Endothelial cell of umbilical vein (primary cell): ENCODE results near the gene ASIC4. TPM values are rescaled to one million over a fixed set of nuclear protein-coding genes. Genes with fewer than 3 reads are reported as not detected.
A peak's percentile ranks its signal among the peaks of the same experiment; 100 is the strongest.

Source experiments
- BruUV-seq: library from RNA; stranded (reverse); fragments of 400-500 nt; replicated peaks from 2 replicates; lab custom pipeline; 2021; lab: Mats Ljungman, UMichigan
- CTCF ChIA-PET: fragments of 300-600, 350-600 bp; sonication (Branson Sonifier 250); formaldehyde crosslinking; loops from one replicate; lab custom pipeline; 2021; ENCODE audit warnings: antibody characterized with exemption, inconsistent platforms; lab: Charles Lee
- POLR2A ChIA-PET: fragments of 300-600, 350-600 bp; sonication (Branson Sonifier 250); formaldehyde crosslinking; loops from one replicate; lab custom pipeline; 2021; ENCODE audit warnings: antibody characterized with exemption, inconsistent platforms; lab: Charles Lee
- DNase-seq: peaks from one replicate; pipeline ENCODE4 v3.0.0-alpha.2; 2011; ENCODE audit warnings: low read depth, low spot score
- FAIRE-seq: peaks from 2 replicates; lab custom pipeline; 2011; peaks lifted over from hg19 to GRCh38; lab: Jason Lieb, UNC
- H2AFZ ChIP-seq: 2 replicates; pipeline ENCODE4 v1.6.0; 2012; ENCODE audit warnings: low read depth, low read length, control low read depth, inconsistent platforms
- H3K27ac ChIP-seq: 2 replicates; pipeline ENCODE4 v1.5.1; 2011; ENCODE audit warnings: low read depth, mild to moderate bottlenecking, control low read depth, low read length, moderate library complexity; ENCODE audit not compliant: insufficient read depth
- H3K27me3 ChIP-seq, 2 experiments: 2 replicates each; pipeline versions ENCODE4 v1.6.0 to v1.6.1; 2011; ENCODE audit warnings: low read length in 2 of 2, mixed read lengths in 1 of 2; ENCODE audit not compliant: control insufficient read depth in 2 of 2, insufficient read depth in 2 of 2
- H3K36me3 ChIP-seq, 2 experiments: 2 replicates in 1 of 2; 3 replicates in 1 of 2; pipeline ENCODE4 v1.5.1; 2011; ENCODE audit warnings: low read length in 2 of 2, mild to moderate bottlenecking in 1 of 2, moderate library complexity in 1 of 2; ENCODE audit not compliant: control insufficient read depth in 2 of 2, insufficient read depth in 2 of 2; ENCODE audit errors: extremely low read depth in 1 of 2
- H3K4me1 ChIP-seq: 3 replicates; pipeline ENCODE4 v1.5.1; 2011; ENCODE audit warnings: mild to moderate bottlenecking, low read length; ENCODE audit not compliant: control insufficient read depth, insufficient read depth; ENCODE audit errors: extremely low read depth
- H3K4me2 ChIP-seq: 2 replicates; pipeline ENCODE4 v1.6.1; 2011; ENCODE audit warnings: low read length, control low read depth, mixed read lengths; ENCODE audit not compliant: insufficient read depth
- H3K4me3 ChIP-seq, 3 experiments: fragments of 200-600 bp in 1 of 3; sonication (generic), shearing (Covaris generic) in 1 of 3; replicated peaks in 1 of 3; 2 replicates each; pipeline ENCODE4 v1.5.1; 2011 to 2016; ENCODE audit warnings: control low read depth in 3 of 3, low read length in 3 of 3, mild to moderate bottlenecking in 2 of 3, inconsistent platforms in 1 of 3, low read depth in 1 of 3, moderate library complexity in 1 of 3; ENCODE audit not compliant: insufficient read depth in 1 of 3
- H3K79me2 ChIP-seq: 2 replicates; pipeline ENCODE4 v1.6.0; 2012; ENCODE audit warnings: low read length, inconsistent platforms; ENCODE audit not compliant: control insufficient read depth, insufficient read depth
- H3K9ac ChIP-seq: replicated peaks from 2 replicates; pipeline ENCODE3; 2011; ENCODE audit warnings: low read length, control low read depth; ENCODE audit not compliant: insufficient read depth; ENCODE audit errors: extremely low read depth
- H3K9me1 ChIP-seq: replicated peaks from 3 replicates; pipeline ENCODE4 v1.6.0; 2011; ENCODE audit warnings: mild to moderate bottlenecking, low read length; ENCODE audit not compliant: control insufficient read depth, insufficient read depth; ENCODE audit errors: extremely low read depth
- H3K9me3 ChIP-seq: replicated peaks from 2 replicates; pipeline ENCODE4 v1.5.1; 2012; ENCODE audit warnings: low read length, inconsistent platforms; ENCODE audit not compliant: control insufficient read depth, insufficient read depth
- H4K20me1 ChIP-seq: replicated peaks from 2 replicates; pipeline ENCODE3; 2011; ENCODE audit warnings: mild to moderate bottlenecking, low read length; ENCODE audit not compliant: control insufficient read depth, insufficient read depth; ENCODE audit errors: extremely low read depth
- EZH2 ChIP-seq: IDR thresholded peaks from 2 replicates; pipeline ENCODE4 v1.6.1; 2012; ENCODE audit warnings: borderline replicate concordance, low read depth, mild to moderate bottlenecking, moderate library complexity, low read length, inconsistent platforms; ENCODE audit not compliant: severe bottlenecking
- POLR2AphosphoS5 ChIP-seq: IDR thresholded peaks from 2 replicates; pipeline ENCODE4 v1.6.1; 2012; ENCODE audit warnings: low read depth, mild to moderate bottlenecking, control low read depth, low read length, moderate library complexity; ENCODE audit not compliant: insufficient read depth
- dilution Hi-C: fragments of 300-500 bp; cut with MboI; formaldehyde crosslinking; loops from one replicate; pipeline ENCODE4 v1.15.0; 2019; ENCODE audit warnings: low sequenced_read_pairs; ENCODE audit not compliant: extremely low pct_ligation_motif_present
- intact Hi-C: fragments of 100-400 bp; cut with micrococcal nuclease; formaldehyde crosslinking; loops from one replicate; pipeline ENCODE4 v1.10.0; 2022
- polyA plus RNA-seq, 4 experiments: library from polyadenylated mRNA; depleted of rRNA in 3 of 4; stranded (reverse) in 3 of 4; unstranded in 1 of 4; fragments of >200 nt; gene quantifications; 2 replicates each; pipeline versions ENCODE4 v1.2.1 to v1.2.3, GENCODE V29; 2011 to 2012; ENCODE audit warnings: missing spikeins in 1 of 4
- total RNA-seq: library from RNA; stranded (reverse); gene quantifications from 2 replicates; pipeline ENCODE4 v1.2.3, GENCODE V29; 2021
- TF ChIP-seq, protein P1 (sequence below), 2 donors: IDR thresholded peaks; 1 replicate in 1 of 2; 2 replicates in 1 of 2; pipeline ENCODE4 v1.5.1; 2011; ENCODE audit warnings: low read length in 2 of 2, mild to moderate bottlenecking in 2 of 2, moderate library complexity in 2 of 2, control low read depth in 1 of 2, inconsistent platforms in 1 of 2, low read depth in 1 of 2; ENCODE audit not compliant: insufficient read depth in 1 of 2; ENCODE audit errors: extremely low read depth in 1 of 2

ASIC4 gene
- total and polyA plus RNA-seq, 2 donors (not counting 3 experiments of a cell fraction or from before 2014, with no cell fraction given) = not detected

- Histone ChIP-seq H3K4me2 (no peak overlapping the region), H3K9me3 (no peaks in the 10 kb centered on the region), H3K36me3 (no peaks in the 10 kb centered on the region), H3K9ac (no peak overlapping the region), H2AFZ (no peak overlapping the region), H3K27ac (no peak overlapping the region), H3K4me1 (no peaks in the 10 kb centered on the region), H3K9me1 (no peaks in the 10 kb centered on the region), H4K20me1 (no peaks in the 10 kb centered on the region), H3K4me3 (no peak overlapping the region), H3K79me2 (no peaks in the 10 kb centered on the region), H3K27me3 (peaks cover 53 to 66% of the 10 kb centered on the region in 2 experiments)
- ChIA-PET POLR2A (no interaction called here), CTCF (interaction anchor here (0.9 to 5.3 kb wide), 12 partner anchors 9 to 118 kb away, joined by 3 to 86 read pairs (median 5); partner anchors contain the start of gene GMPPA)
- FAIRE-seq (no peak), DNase-seq (no peak)
- intact Hi-C loops (loop anchor here (1.0 to 2.0 kb wide), 2 partner anchors 12 to 44 kb away; no protein-coding TSS in a partner anchor), dilution Hi-C loops (no loop called here)
- no TSS peak for BruUV-seq
- TF ChIP-seq EZH2 (peak; percentile 2), POLR2AphosphoS5 (no peak)
- TF ChIP-seq, protein P1, sequence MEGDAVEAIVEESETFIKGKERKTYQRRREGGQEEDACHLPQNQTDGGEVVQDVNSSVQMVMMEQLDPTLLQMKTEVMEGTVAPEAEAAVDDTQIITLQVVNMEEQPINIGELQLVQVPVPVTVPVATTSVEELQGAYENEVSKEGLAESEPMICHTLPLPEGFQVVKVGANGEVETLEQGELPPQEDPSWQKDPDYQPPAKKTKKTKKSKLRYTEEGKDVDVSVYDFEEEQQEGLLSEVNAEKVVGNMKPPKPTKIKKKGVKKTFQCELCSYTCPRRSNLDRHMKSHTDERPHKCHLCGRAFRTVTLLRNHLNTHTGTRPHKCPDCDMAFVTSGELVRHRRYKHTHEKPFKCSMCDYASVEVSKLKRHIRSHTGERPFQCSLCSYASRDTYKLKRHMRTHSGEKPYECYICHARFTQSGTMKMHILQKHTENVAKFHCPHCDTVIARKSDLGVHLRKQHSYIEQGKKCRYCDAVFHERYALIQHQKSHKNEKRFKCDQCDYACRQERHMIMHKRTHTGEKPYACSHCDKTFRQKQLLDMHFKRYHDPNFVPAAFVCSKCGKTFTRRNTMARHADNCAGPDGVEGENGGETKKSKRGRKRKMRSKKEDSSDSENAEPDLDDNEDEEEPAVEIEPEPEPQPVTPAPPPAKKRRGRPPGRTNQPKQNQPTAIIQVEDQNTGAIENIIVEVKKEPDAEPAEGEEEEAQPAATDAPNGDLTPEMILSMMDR (IDR thresholded peaks at IDR 0.05; ENCODE audit: extremely low read depth in 1 of 2, insufficient read depth in 1 of 2, low read depth in 1 of 2, low read length in 2 of 2) = peak; percentile 26 to 63
Measured at GRCh38 chr2:219521066-219521880, 7.0 kb downstream of the ASIC4 start.
